GM20000 (cell line): ENCODE data around the gene CD180.
"Not testable (repeated sequence)": the region's sequence is repeated elsewhere in the genome, so short reads cannot be mapped to it uniquely, and the experiment has no call there.

Experiments used
- DNase-seq: peaks from one replicate; pipeline ENCODE4 v3.0.0; 2012; ENCODE audit warnings: low spot score
- TF ChIP-seq, protein P1 (sequence below): IDR thresholded peaks from 2 replicates; pipeline ENCODE4 v1.5.1; 2012; ENCODE audit warnings: mild to moderate bottlenecking, control low read depth; ENCODE audit errors: extremely low read depth, missing control alignments

Gene CD180

DNA sequence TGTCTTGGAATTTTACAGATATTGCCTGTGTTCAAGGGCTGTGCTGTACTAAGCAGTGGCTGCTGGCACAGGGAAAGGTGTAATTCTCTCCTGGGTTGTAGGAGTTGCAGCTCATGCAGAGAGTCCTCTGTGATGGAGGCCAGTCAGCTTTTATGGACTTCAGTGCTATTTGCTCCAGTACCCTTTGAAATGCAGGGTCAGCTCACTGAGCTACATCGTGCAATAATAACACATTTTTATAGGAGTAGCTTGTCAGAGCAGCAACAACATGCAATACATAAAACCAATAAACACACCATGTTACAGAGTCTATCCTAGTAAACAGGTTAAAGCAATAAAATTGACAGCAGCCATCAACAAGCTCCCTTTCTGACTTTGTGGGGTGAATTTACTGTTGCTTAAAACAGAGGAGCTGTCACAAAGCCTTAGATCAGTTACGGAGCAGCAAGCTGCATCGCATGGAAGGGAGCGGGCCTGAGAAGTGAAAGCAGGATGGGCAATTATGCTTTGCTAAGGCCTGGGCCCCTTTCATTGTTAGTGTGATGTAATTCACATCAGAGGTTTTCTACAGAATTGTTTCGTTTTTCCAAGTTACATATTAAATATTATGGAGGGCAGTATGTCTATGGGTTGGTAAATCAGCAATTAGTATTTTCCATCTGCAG, 16.8 kb downstream of the CD180 start:
- TF ChIP-seq, protein P1, sequence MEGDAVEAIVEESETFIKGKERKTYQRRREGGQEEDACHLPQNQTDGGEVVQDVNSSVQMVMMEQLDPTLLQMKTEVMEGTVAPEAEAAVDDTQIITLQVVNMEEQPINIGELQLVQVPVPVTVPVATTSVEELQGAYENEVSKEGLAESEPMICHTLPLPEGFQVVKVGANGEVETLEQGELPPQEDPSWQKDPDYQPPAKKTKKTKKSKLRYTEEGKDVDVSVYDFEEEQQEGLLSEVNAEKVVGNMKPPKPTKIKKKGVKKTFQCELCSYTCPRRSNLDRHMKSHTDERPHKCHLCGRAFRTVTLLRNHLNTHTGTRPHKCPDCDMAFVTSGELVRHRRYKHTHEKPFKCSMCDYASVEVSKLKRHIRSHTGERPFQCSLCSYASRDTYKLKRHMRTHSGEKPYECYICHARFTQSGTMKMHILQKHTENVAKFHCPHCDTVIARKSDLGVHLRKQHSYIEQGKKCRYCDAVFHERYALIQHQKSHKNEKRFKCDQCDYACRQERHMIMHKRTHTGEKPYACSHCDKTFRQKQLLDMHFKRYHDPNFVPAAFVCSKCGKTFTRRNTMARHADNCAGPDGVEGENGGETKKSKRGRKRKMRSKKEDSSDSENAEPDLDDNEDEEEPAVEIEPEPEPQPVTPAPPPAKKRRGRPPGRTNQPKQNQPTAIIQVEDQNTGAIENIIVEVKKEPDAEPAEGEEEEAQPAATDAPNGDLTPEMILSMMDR, result no peak

DNA sequence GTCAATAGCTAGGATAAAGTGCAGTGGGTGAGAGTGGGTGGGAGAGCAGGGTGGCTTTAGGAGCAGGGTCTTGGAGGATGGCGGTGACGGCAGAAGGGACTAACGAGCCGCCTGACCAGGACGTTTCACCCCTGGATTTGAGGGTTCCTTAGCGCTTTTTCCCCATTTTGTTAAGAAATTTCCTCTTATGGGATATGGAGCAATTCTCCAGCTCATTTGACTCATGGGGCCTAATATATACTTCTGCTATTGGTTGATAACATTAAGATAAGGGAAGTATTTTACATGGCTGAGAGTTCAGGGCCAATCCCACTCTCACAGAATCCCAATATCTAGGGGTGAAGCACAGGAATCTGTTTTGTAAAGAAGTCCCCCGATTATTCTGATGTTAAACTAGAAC, 17.6 kb downstream of the CD180 start:
- DNase-seq, result no peak
- TF ChIP-seq, protein P1, result no peak

More for the DNA sequence above, 16.8 kb downstream of the CD180 start:
- no peak for DNase-seq

DNA sequence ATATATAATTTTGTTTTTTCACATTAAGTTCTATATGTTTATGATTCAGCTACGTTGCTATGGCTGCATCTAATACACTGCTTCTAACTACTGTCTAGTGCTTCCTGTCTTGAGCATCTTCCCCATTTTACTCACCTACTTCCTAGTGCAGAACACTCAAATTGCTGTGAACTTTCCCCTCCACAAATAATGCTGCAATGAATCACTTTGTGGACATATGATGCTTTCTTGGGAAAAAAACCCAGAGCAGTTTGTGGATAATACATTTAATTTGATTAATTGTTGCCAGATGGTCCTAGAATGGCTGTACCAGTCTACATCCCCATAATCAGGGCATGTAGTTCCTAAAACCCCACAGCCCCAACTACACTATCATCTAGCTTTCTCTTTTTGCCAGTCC, 18.5 kb downstream of the CD180 start:
- no peak for DNase-seq
- TF ChIP-seq, protein P1, result no peak

DNA sequence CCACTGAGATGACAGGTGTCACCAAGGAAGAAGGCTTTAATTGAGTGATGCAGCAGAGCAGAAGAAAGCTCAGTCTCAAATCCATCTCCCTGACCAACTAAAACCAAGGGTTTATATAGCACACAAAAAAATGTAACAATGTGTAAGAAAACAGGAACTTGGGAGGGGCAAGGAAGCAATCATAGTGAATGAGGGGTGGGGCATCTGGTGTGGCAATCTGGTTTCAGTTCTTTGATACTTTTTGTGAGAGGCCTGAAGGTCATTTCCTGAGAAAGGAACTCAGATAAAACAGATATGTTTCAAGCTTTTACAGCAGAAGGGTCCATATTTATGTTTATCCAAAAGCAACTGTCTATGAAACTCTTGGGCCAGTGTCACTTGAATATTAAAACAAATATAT, 19.7 kb downstream of the CD180 start:
- no peak for DNase-seq
- TF ChIP-seq, protein P1, result no peak

DNA sequence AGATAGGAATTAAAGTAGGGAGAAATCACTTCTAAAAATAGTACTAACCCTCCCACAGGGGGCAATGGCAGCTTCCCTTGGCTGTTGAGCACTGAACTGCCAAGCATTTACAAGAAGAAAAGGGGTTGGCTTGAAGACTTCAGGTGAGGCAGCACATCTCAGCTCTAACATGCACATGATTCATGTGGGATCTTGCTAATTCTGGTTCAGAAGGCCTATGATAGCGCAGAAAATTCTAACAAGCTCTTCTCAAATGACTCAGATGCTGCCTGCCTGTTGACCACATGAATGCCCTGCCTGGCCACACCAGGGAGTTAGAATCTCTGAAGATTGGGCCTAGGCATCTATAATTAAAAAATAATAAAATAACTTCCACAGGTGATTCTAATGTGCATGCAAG, 22.6 kb downstream of the CD180 start:
- no peak for DNase-seq
- TF ChIP-seq, protein P1, result no peak

DNA sequence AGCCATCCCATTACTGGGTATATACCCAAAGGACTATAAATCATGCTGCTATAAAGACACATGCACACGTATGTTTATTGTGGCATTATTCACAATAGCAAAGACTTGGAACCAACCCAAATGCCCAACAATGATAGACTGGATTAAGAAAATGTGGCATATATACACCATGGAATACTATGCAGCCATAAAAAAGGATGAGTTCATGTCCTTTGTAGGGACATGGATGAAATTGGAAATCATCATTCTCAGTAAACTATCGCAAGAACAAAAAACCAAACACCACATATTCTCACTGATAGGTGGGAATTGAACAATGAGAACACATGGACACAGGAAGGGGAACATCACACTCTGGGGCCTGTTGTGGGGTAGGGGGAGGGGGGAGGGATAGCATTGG, 23.2 kb downstream of the CD180 start:
- not testable (repeated sequence) for DNase-seq

DNA sequence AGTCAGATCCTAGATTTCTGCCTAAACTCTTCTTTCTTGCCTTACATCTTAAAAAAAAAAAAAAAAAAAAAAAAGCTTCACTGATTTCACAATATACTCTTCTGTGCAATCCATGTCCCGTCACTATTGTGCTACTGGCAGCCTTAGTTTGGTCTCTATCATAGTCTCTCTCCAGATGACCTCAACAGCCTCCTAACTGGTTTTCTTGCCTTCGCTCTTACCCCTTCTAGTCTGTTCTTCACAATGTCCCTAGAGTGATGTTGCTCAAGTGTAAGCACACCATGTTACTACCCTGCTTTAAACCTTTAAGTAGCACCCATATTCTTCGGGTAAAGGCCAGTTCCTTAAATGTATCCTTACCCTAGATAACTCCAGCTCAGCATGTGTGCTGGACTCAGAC, 25.8 kb downstream of the CD180 start:
- DNase-seq, result no peak
- TF ChIP-seq, protein P1, result no peak

DNA sequence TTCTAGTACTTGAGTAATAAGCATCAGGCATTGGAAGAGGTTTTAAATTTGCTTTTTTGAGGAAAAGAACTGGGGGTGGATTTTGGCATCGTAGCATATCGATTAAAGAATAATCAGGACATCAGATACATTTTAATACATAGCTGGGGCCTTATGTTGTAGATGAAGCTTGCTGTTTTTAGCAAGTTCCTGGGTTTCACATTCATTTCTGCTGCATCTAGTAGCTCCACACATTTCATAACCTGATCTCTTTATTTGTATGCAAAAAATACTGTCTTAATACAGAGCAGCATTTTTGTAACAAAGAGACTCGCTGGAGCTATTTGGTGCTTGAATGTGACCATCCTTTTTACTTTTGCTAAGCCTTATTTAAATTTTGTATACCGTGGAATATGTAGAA, 28.5 kb downstream of the CD180 start:
- TF ChIP-seq, protein P1, result no peak
- no peak for DNase-seq
